ENCODE data around the gene RALGPS1.
A peak's percentile ranks its signal among the peaks of the same experiment; 100 is the strongest.

RALGPS1 gene

DNA sequence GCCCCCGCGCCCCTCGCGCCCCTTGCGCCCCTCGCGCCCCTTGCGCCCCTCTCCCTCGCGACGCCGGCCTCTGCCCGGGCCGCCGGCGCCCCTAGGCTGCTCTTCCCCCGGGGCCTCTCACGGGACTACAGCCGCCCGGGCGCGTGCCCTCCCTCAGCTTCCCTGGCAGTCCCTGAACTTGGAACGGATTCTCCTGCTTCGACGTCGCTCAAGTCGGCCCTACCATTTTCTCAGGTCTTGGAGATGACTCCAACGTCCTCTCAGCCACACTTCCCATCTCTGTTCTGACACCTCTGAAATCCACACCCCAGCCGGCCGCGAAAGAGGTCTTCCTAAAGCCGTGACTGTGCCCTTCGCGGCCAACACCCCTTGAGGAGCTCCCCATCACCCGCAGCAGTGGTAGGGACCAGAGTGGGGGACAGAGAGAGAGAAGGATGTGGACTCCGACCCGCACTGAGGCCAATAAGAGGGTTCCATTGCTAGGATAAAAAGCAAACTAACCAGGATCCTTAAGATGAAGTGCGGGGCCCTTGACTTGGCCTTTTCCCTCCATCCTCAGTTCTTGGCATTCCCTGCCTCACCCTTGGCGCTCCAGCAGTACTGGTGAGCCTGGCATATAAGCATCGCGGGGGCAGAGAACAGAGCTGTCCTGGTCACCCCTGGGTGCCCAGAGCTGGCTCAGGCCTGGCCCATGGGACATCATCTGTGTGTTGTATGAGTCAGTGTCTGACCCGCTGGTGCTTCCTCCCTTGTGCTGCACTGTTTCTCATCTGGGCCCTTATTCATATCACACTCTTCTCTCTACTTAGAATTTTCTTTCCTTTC, 311.4 kb downstream of the RALGPS1 start:
- Histone ChIP-seq H3K4me1 (ENCODE audit: low read length) (peaks cover 36% of the 10 kb centered on the region), H4K20me1 (ENCODE audit: insufficient read depth, low read length) (no peaks in the 10 kb centered on the region), H3K9me3 (ENCODE audit: insufficient read depth, low read length) (no peaks in the 10 kb centered on the region), H3K36me3 (replicated peaks; ENCODE audit: low read depth, low read length) (no peaks in the 10 kb centered on the region), H3K27ac (ENCODE audit: low read length) (no peak overlapping the region), H3K9ac (ENCODE audit: low read length) (no peak overlapping the region), H3K4me2 (ENCODE audit: low read length) (peak overlapping the region; percentile 91), H3K79me2 (ENCODE audit: low read length) (no peaks in the 10 kb centered on the region), H2AFZ (ENCODE audit: low read depth, low read length) (no peak overlapping the region), H3K4me3 (ENCODE audit: low read length) (peak overlapping the region; percentile 97), H3K27me3 (ENCODE audit: low read depth, low read length) (0 out of 2 replicates have a peak, but pooled peaks cover 6% of the 10 kb centered on the region)
- TF ChIP-seq EZH2phosphoT487 (IDR thresholded peaks at IDR 0.05; ENCODE audit: low read depth): no peak
- TF ChIP-seq, protein P1, sequence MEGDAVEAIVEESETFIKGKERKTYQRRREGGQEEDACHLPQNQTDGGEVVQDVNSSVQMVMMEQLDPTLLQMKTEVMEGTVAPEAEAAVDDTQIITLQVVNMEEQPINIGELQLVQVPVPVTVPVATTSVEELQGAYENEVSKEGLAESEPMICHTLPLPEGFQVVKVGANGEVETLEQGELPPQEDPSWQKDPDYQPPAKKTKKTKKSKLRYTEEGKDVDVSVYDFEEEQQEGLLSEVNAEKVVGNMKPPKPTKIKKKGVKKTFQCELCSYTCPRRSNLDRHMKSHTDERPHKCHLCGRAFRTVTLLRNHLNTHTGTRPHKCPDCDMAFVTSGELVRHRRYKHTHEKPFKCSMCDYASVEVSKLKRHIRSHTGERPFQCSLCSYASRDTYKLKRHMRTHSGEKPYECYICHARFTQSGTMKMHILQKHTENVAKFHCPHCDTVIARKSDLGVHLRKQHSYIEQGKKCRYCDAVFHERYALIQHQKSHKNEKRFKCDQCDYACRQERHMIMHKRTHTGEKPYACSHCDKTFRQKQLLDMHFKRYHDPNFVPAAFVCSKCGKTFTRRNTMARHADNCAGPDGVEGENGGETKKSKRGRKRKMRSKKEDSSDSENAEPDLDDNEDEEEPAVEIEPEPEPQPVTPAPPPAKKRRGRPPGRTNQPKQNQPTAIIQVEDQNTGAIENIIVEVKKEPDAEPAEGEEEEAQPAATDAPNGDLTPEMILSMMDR (IDR thresholded peaks at IDR 0.05; ENCODE audit: low read depth, low read length): no peak

DNA sequence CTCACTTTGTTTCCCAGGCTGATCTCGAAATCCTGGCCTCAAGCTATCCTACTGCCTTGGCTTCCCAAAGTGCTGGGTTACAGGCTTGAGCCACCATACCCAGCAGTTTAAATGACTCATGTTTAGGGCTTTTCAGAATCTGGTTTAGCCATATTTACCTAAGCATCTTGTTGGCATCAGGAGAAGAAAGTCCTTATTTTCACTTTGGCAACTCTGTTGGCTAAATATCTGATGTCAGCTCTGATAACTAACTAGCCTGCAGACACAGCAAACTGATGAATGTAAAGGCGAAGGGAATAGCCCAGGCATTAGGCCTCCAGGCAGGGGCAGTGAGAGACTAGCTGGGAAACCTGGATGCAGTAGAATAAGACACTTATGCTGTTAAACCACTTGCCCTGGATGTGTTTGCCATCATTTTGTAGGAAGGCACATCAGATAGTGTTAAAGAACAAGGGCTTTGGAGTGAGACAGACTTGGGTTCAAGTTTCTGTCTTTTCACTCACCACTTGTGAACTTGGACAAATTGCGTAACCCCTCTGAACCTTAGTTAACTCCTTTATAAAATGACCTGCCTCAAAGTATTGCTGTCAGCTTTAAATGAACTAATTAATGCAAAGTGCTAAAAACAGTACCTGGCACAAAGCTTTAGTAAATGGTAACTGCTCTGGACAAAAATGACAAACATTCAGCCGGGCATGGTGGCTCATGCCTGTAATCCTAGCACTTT, 315.3 kb downstream of the RALGPS1 start:
- no peak overlapping the region for H2AFZ ChIP-seq (ENCODE audit: low read depth, low read length)
- H3K4me1 ChIP-seq (ENCODE audit: low read length): peaks cover 9% of the 10 kb centered on the region
- H3K27ac ChIP-seq (ENCODE audit: low read length): no peak overlapping the region
- H3K27me3 ChIP-seq (ENCODE audit: low read depth, low read length): no peaks in the 10 kb centered on the region
- no peaks in the 10 kb centered on the region for H4K20me1 ChIP-seq (ENCODE audit: insufficient read depth, low read length)
- H3K4me2 ChIP-seq (ENCODE audit: low read length): no peak overlapping the region
- H3K79me2 ChIP-seq (ENCODE audit: low read length): no peaks in the 10 kb centered on the region
- no peak overlapping the region for H3K4me3 ChIP-seq (ENCODE audit: low read length)
- TF ChIP-seq, protein P1 (IDR thresholded peaks at IDR 0.05; ENCODE audit: low read depth, low read length): no peak
- TF ChIP-seq EZH2phosphoT487 (IDR thresholded peaks at IDR 0.05; ENCODE audit: low read depth): no peak
- H3K9me3 ChIP-seq (ENCODE audit: insufficient read depth, low read length): no peaks in the 10 kb centered on the region
- no peaks in the 10 kb centered on the region for H3K36me3 ChIP-seq (replicated peaks; ENCODE audit: low read depth, low read length)
- H3K9ac ChIP-seq (ENCODE audit: low read length): no peak overlapping the region

DNA sequence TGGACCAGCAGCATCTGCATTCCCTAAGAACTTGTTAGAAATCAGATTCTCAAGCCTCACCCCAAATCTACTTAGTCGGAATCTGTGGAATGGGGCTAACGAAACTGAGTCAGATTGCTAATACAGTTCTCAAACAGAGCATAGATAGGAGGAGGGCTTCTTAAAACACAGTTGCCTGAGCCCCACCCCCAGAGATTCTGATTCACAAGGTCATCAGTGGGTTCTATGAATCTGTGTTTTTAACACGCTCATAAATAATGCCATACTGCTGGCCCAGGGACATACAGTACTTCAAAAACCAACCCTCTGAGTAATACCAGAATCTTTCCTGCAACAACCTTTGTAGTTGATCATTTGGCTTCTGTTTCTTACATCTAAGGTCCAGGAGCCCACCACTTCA, 317.1 kb downstream of the RALGPS1 start:
- no peak overlapping the region for H3K9ac ChIP-seq (ENCODE audit: low read length)
- no peak overlapping the region for H3K27ac ChIP-seq (ENCODE audit: low read length)
- no peak overlapping the region for H3K4me3 ChIP-seq (ENCODE audit: low read length)
- no peak for TF ChIP-seq EZH2phosphoT487 (IDR thresholded peaks at IDR 0.05; ENCODE audit: low read depth)
- TF ChIP-seq, protein P1 (IDR thresholded peaks at IDR 0.05; ENCODE audit: low read depth, low read length): no peak
- H3K4me1 ChIP-seq (ENCODE audit: low read length): no peaks in the 10 kb centered on the region
- H3K27me3 ChIP-seq (ENCODE audit: low read depth, low read length): no peaks in the 10 kb centered on the region
- H4K20me1 ChIP-seq (ENCODE audit: insufficient read depth, low read length): no peaks in the 10 kb centered on the region
- H3K36me3 ChIP-seq (replicated peaks; ENCODE audit: low read depth, low read length): no peaks in the 10 kb centered on the region
- no peaks in the 10 kb centered on the region for H3K79me2 ChIP-seq (ENCODE audit: low read length)
- no peak overlapping the region for H3K4me2 ChIP-seq (ENCODE audit: low read length)
- H3K9me3 ChIP-seq (ENCODE audit: insufficient read depth, low read length): no peaks in the 10 kb centered on the region
- no peak overlapping the region for H2AFZ ChIP-seq (ENCODE audit: low read depth, low read length)

DNA sequence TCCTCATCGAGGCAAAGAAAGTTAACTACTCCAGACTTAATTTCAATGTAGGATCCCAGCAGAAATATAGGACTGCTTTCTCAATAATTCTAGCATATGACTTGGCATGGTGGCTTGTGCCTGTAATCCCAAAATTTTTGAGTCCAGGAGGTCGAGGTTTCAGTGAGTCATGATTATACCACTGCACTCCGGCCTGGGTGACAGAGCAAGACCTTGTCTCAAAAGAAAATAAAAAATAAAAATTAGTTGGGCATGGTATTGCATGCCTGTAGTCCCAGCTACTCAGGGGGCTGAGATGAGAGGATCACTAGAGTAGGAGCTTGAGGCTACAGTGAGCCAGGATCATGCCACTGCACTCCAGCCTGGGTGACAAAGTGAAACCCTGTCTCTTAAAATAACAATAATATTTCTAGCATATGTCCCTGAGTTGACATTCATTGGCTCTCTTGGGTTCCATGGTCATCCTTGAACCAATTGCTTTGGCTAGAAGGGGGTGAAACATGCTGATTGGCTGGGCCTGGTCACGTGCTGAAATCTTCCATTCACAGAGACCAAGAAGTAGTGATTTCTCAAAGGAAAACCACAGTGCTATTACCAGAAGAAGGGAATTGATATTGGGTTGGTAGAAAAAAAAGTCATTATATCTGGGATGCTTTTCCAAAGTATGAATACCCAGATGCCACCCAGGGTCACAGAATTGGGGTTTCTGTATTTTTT, 318.4 kb downstream of the RALGPS1 start:
- Histone ChIP-seq H3K36me3 (replicated peaks; ENCODE audit: low read depth, low read length) (no peaks in the 10 kb centered on the region), H3K27me3 (ENCODE audit: low read depth, low read length) (no peaks in the 10 kb centered on the region), H3K9ac (ENCODE audit: low read length) (no peak overlapping the region), H3K9me3 (ENCODE audit: insufficient read depth, low read length) (no peaks in the 10 kb centered on the region), H4K20me1 (ENCODE audit: insufficient read depth, low read length) (no peaks in the 10 kb centered on the region), H3K4me3 (ENCODE audit: low read length) (no peak overlapping the region), H3K79me2 (ENCODE audit: low read length) (no peaks in the 10 kb centered on the region), H3K4me1 (ENCODE audit: low read length) (no peaks in the 10 kb centered on the region), H2AFZ (ENCODE audit: low read depth, low read length) (no peak overlapping the region), H3K4me2 (ENCODE audit: low read length) (no peak overlapping the region), H3K27ac (ENCODE audit: low read length) (no peak overlapping the region)
- no peak for TF ChIP-seq EZH2phosphoT487 (IDR thresholded peaks at IDR 0.05; ENCODE audit: low read depth)
- TF ChIP-seq, protein P1 (IDR thresholded peaks at IDR 0.05; ENCODE audit: low read depth, low read length): no peak

Data from OCI-LY3 (cell line).